Heart left ventricle (tissue), 13 donors: ENCODE data around the gene TSPAN11.

Source experiments
- CTCF ChIP-seq, 12 donors: fragments of 200-600 bp; sonication (generic) in 4 of 12; IDR thresholded peaks; one replicate each; pipeline versions ENCODE4 v1.5.0 to v1.8.0; 2018 to 2022; ENCODE audit warnings: antibody characterized with exemption in 12 of 12, mild to moderate bottlenecking in 5 of 12
- POLR2A ChIP-seq, 2 donors: fragments of 450-650 bp; IDR thresholded peaks; one replicate each; pipeline ENCODE4 v1.6.1; 2017; ENCODE audit warnings: antibody characterized with exemption in 2 of 2, mild to moderate bottlenecking in 2 of 2, moderate library complexity in 2 of 2
- donor health status: ischemic (EF 13 %, LVEDD 7.1; RV severe dilation, severe dysfunction).
- donor health status: DM: no; HTN: yes; CAD: no.
- donor health status: DM: no; HTN: no; CAD: no.
- donor health status: ischemic (EF 25% LVEDD 6.9; RV normal size, moderate dysfunction).
- donor health status: ischemic (EF 25% LVEDD 5.7; RV mildly dilated, moderate dysfunction).
- donor health status: ischemic (EF 35%, LVEDD 5.7; RV mildly dilated, moderate dysfunction).
- donor health status: nonischemic (EF 11% LVEDD 7.7; RV severe dilation, severe dysfunction).
- donor health status: DM: yes; HTN: yes; CAD: no.
- donor health status: PGD.
- donor health status: ischemic (EF 29% LVEDD 5.4; RV normal size, mild dysfunction).
- donor health status: nonischemic (EF 23%, LVEDD 6.1; RV moderate dilation, normal function).

GRCh38 chr12:31037931-31038330 is 111.4 kb downstream of the TSPAN11 start:
- no peak for TF ChIP-seq POLR2A (IDR thresholded peaks at IDR 0.05)
- no peak for TF ChIP-seq CTCF (IDR thresholded peaks at IDR 0.05)
